Natural killer cell (primary cell): Measurements from ENCODE around the gene TGFBR3. TPM values are rescaled to one million over a fixed set of nuclear protein-coding genes. Genes with fewer than 3 reads are reported as not detected.

Source experiments
- ATAC-seq, 3 donors: fragments of 150-1000 bp in 2 of 3; fragments of 200-7000 bp in 1 of 3; cut with Tn5 transposase; 1 replicate in 1 of 3; 2 replicates in 2 of 3; pipeline ENCODE4 v1.10.0; 2021; ENCODE audit warnings: mild to moderate bottlenecking in 2 of 3, moderate library complexity in 2 of 3
- DNase-seq, 2 donors: peaks; one replicate each; pipeline versions ENCODE4 v3.0.0 to v3.0.0-alpha.2; 2013 to 2021; ENCODE audit warnings: mixed read lengths in 1 of 2
- H3K27ac ChIP-seq: one replicate; pipeline ENCODE4 v1.5.1; 2013; ENCODE audit warnings: mild to moderate bottlenecking, low read length
- H3K27me3 ChIP-seq: one replicate; pipeline ENCODE4 v1.6.1; 2013; ENCODE audit warnings: low read length; ENCODE audit not compliant: control insufficient read depth, insufficient read depth
- H3K36me3 ChIP-seq: one replicate; pipeline ENCODE4 v1.6.1; 2013; ENCODE audit warnings: low read length; ENCODE audit not compliant: control insufficient read depth, insufficient read depth
- H3K4me1 ChIP-seq: one replicate; pipeline ENCODE4 v1.6.1; 2013; ENCODE audit warnings: low read length; ENCODE audit not compliant: control insufficient read depth, insufficient read depth
- H3K4me3 ChIP-seq: one replicate; pipeline ENCODE4 v1.5.1; 2013; ENCODE audit warnings: low read length
- H3K9me3 ChIP-seq: one replicate; pipeline ENCODE4 v1.6.1; 2013; ENCODE audit warnings: low read length; ENCODE audit not compliant: control insufficient read depth, insufficient read depth
- H3K27ac Mint-ChIP-seq, 2 donors: one replicate each; pipeline ENCODE4 v1.8.0; 2022; ENCODE audit warnings: mild to moderate bottlenecking in 2 of 2, mixed read lengths in 2 of 2, moderate library complexity in 1 of 2
- H3K27me3 Mint-ChIP-seq, 2 donors: one replicate each; pipeline ENCODE4 v1.8.0; 2022; ENCODE audit warnings: low read depth in 2 of 2, mixed read lengths in 2 of 2
- H3K36me3 Mint-ChIP-seq: one replicate; pipeline ENCODE4 v1.8.0; 2022; ENCODE audit warnings: mixed read lengths
- H3K4me1 Mint-ChIP-seq, 2 donors: one replicate each; pipeline ENCODE4 v1.8.0; 2022; ENCODE audit warnings: mixed read lengths in 2 of 2
- H3K4me3 Mint-ChIP-seq: one replicate; pipeline ENCODE4 v1.8.0; 2022; ENCODE audit warnings: mild to moderate bottlenecking, moderate library complexity, mixed read lengths
- H3K9me3 Mint-ChIP-seq, 2 donors: one replicate each; pipeline ENCODE4 v1.8.0; 2022; ENCODE audit warnings: mixed read lengths in 2 of 2
- WGBS: methylation state at CpG from one replicate; pipeline ENCODE4 v1.1.7; 2013; ENCODE audit warnings: missing lambda C conversion rate; ENCODE audit not compliant: insufficient coverage; 5-methylcytosine and 5-hydroxymethylcytosine counted together
- intact Hi-C: fragments of 100-400 bp; cut with micrococcal nuclease; formaldehyde crosslinking; loops from one replicate; pipeline ENCODE4 v1.14.2; 2022
- total RNA-seq, 4 donors: library from RNA; stranded (reverse); fragments of 120-200 nt in 1 of 4; gene quantifications; one replicate each; pipeline versions ENCODE4 v1.2.3 to v1.2.4, GENCODE V29; 2013 to 2022
- TF ChIP-seq, protein P1 (sequence below): fragments of 200-600 bp; IDR thresholded peaks from one replicate; pipeline ENCODE4 v1.8.0; 2022; ENCODE audit warnings: antibody characterized with exemption

Gene TGFBR3
- total RNA-seq, 3 donors from 2014 or later (not counting 1 experiment from before 2014, with no cell fraction given), result 225 to 274 (median 243) TPM

DNA sequence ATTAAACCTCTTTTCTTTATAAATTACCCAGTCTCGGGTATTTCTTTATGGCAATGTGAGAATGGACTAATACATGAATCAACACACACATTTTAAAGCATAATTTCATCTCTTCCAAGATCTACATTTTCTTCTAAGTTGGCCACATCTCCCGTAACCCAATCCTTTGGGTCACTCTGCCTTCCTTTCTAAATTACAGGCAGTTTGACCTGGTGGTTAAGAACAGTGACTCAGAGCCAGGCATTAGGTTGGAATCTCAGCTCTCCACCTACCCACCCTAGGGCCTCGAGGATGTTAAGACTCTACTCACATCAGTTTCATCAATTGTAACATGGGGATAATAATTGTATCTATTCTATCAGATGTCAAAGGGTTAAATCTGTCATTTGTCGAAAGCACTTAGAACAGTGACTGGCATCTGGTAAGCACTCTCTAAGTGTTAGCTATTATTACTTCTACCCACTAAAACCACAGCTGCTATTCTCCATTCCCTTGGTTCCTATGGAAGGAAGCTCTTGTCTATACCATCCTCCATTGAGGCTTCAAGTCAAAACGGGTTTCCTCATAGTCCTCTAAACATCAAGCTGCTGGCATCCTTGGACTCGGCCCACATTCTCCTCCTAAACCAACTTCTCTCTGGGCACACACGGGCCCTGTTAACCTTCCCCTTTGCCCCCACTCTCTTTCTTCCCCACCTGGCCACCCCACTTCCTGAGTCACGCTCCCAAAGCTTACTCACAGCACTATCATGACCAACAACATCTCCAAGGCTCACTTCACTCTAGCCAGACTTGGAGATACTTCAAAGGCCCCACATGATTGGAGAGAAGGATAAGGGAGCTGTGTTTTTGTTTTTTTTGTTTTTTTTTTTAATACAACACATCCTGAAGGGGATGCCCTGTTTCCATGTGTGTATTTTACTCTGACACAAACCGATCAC is 116.9 kb downstream of the TGFBR3 start:
- H3K36me3 Mint-ChIP-seq, result peaks cover 15% of the 10 kb centered on the region
- H3K9me3 Mint-ChIP-seq, result no peaks in the 10 kb centered on the region
- intact Hi-C loops, result loop anchor here (5.0 kb wide), 1 partner anchor 42 kb away; no protein-coding TSS in a partner anchor
- peak; percentile 23 to 59 (median 46) for ATAC-seq
- H3K4me1 Mint-ChIP-seq, result peaks cover 69 to 81% of the 10 kb centered on the region in 2 donors
- Histone ChIP-seq H3K9me3 (no peaks in the 10 kb centered on the region), H3K36me3 (peaks cover 16% of the 10 kb centered on the region), H3K4me3 (no peak overlapping the region), H3K27me3 (no peaks in the 10 kb centered on the region), H3K4me1 (peaks cover 21% of the 10 kb centered on the region), H3K27ac (no peak overlapping the region)
- DNase-seq, result no peak
- H3K4me3 Mint-ChIP-seq, result peak overlapping the region; percentile 59
- no peaks in the 10 kb centered on the region for H3K27me3 Mint-ChIP-seq
- peak overlapping the region; percentile 88 to 89 for H3K27ac Mint-ChIP-seq
- 61% methylated on average over 7 of the region's 9 CpGs for WGBS
- TF ChIP-seq, protein P1, sequence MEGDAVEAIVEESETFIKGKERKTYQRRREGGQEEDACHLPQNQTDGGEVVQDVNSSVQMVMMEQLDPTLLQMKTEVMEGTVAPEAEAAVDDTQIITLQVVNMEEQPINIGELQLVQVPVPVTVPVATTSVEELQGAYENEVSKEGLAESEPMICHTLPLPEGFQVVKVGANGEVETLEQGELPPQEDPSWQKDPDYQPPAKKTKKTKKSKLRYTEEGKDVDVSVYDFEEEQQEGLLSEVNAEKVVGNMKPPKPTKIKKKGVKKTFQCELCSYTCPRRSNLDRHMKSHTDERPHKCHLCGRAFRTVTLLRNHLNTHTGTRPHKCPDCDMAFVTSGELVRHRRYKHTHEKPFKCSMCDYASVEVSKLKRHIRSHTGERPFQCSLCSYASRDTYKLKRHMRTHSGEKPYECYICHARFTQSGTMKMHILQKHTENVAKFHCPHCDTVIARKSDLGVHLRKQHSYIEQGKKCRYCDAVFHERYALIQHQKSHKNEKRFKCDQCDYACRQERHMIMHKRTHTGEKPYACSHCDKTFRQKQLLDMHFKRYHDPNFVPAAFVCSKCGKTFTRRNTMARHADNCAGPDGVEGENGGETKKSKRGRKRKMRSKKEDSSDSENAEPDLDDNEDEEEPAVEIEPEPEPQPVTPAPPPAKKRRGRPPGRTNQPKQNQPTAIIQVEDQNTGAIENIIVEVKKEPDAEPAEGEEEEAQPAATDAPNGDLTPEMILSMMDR, result no peak

DNA sequence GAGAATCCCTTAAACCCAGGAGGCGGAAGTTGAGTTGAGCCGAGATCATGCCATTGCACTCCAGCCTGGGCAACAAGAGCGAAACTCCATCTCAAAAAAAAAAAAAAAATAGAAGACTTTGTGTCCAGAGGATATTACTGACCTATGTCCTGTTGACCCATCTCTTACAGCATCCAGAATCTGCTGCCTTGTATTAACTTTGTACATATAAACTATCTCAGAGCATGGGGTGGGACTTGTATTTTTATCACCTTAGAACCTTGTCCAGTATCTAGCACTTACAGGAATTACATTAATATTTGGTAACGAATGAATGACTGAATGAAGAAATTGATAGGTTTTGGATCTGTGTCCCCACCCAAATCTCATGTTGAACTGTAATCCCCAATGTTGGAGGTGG is 117.8 kb downstream of the TGFBR3 start:
- ATAC-seq (no peak), DNase-seq (no peak)
- Mint-ChIP-seq H3K4me1 (peaks cover 71 to 86% of the 10 kb centered on the region in 2 donors), H3K36me3 (peaks cover 15% of the 10 kb centered on the region), H3K4me3 (no peak overlapping the region), H3K27me3 (no peaks in the 10 kb centered on the region), H3K27ac (peak overlapping the region; percentile 88 to 89), H3K9me3 (no peaks in the 10 kb centered on the region)
- Histone ChIP-seq H3K27ac (no peak overlapping the region), H3K9me3 (no peaks in the 10 kb centered on the region), H3K4me1 (peaks cover 21% of the 10 kb centered on the region), H3K4me3 (no peak overlapping the region), H3K27me3 (no peaks in the 10 kb centered on the region), H3K36me3 (peaks cover 17% of the 10 kb centered on the region)
- intact Hi-C loops, result loop anchor here (5.0 kb wide), 1 partner anchor 41 kb away; no protein-coding TSS in a partner anchor
- 100% methylated on average over 4 of the region's 4 CpGs for WGBS
- TF ChIP-seq, protein P1, result no peak

DNA sequence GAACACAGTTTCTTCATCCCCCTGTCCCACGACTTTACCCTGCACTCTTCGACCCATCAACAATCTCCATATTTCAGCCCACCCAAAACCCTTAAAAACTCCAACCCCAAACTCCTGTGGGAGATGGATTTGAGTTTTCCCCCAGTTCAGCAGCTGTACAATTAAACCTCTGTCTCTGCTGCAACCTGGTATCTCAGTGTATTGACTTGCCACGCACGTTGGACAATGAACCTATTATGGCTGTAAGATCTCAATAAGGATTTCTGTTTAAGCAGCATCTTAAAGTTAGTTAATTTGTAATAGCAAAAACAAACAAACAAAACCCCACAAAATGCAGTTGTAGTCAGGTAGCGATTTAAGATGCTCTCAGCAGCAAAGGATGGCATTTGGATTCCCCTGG is 119.1 kb downstream of the TGFBR3 start:
- Histone ChIP-seq H3K27me3 (no peaks in the 10 kb centered on the region), H3K4me3 (no peak overlapping the region), H3K27ac (no peak overlapping the region), H3K36me3 (peaks cover 22% of the 10 kb centered on the region), H3K4me1 (peaks cover 17% of the 10 kb centered on the region), H3K9me3 (no peaks in the 10 kb centered on the region)
- DNase-seq (no peak), ATAC-seq (no peak)
- intact Hi-C loops, result loop anchor here (5.0 kb wide), 1 partner anchor 40 kb away; no protein-coding TSS in a partner anchor
- TF ChIP-seq, protein P1, result no peak
- H3K4me3 Mint-ChIP-seq, result no peak overlapping the region
- peak overlapping the region; percentile 82 to 87 for H3K27ac Mint-ChIP-seq
- no peaks in the 10 kb centered on the region for H3K27me3 Mint-ChIP-seq
- peaks cover 24% of the 10 kb centered on the region for H3K36me3 Mint-ChIP-seq
- WGBS, result 98% methylated on average over 5 of the region's 5 CpGs
- no peaks in the 10 kb centered on the region for H3K9me3 Mint-ChIP-seq
- H3K4me1 Mint-ChIP-seq, result peaks cover 72 to 88% of the 10 kb centered on the region in 2 donors
